PFSK-1 (cell line): ENCODE measurements around the gene NAA38.

ENCODE experiments used
- FOXP2 ChIP-seq: optimal IDR thresholded peaks from 2 replicates; pipeline ENCODE3; 2011; ENCODE audit warnings: borderline replicate concordance, control low read depth, inconsistent platforms; ENCODE audit not compliant: insufficient read depth; ENCODE audit errors: extremely low read length, extremely low read depth
- POLR2AphosphoS5 ChIP-seq: IDR thresholded peaks from 2 replicates; pipeline ENCODE4 v1.6.1; 2012; ENCODE audit warnings: low read depth, mild to moderate bottlenecking, control low read depth, low read length, moderate library complexity
- REST ChIP-seq, 2 experiments: IDR thresholded peaks; 2 replicates each; pipeline versions ENCODE4 v1.6.1 to v1.8.0; 2011 to 2012; ENCODE audit warnings: low read depth in 2 of 2, low read length in 2 of 2, control low read depth in 1 of 2, inconsistent platforms in 1 of 2, mild to moderate bottlenecking in 1 of 2, moderate library complexity in 1 of 2; ENCODE audit not compliant: insufficient read depth in 1 of 2
- SIN3A ChIP-seq: IDR thresholded peaks from 2 replicates; pipeline ENCODE4 v1.6.1; 2012; ENCODE audit warnings: mild to moderate bottlenecking, low read length, moderate library complexity, borderline replicate concordance; ENCODE audit not compliant: insufficient read depth
- TAF1 ChIP-seq: IDR thresholded peaks from 2 replicates; pipeline ENCODE4 v1.6.1; 2012; ENCODE audit warnings: low read length, control low read depth, borderline replicate concordance; ENCODE audit not compliant: insufficient read depth

Gene NAA38

DNA sequence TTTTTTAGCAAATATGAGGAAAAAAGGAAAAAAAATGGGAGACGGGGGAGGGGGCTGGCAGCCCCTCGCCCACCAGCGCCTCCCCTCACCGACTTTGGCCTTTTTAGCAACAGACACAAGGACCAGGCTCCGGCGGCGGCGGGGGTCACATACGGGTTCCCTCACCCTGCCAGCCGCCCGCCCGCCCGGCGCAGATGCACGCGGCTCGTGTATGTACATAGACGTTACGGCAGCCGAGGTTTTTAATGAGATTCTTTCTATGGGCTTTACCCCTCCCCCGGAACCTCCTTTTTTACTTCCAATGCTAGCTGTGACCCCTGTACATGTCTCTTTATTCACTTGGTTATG lies 3.7 kb downstream of the NAA38 start:
- TF ChIP-seq POLR2AphosphoS5 (no peak), SIN3A (no peak)

DNA sequence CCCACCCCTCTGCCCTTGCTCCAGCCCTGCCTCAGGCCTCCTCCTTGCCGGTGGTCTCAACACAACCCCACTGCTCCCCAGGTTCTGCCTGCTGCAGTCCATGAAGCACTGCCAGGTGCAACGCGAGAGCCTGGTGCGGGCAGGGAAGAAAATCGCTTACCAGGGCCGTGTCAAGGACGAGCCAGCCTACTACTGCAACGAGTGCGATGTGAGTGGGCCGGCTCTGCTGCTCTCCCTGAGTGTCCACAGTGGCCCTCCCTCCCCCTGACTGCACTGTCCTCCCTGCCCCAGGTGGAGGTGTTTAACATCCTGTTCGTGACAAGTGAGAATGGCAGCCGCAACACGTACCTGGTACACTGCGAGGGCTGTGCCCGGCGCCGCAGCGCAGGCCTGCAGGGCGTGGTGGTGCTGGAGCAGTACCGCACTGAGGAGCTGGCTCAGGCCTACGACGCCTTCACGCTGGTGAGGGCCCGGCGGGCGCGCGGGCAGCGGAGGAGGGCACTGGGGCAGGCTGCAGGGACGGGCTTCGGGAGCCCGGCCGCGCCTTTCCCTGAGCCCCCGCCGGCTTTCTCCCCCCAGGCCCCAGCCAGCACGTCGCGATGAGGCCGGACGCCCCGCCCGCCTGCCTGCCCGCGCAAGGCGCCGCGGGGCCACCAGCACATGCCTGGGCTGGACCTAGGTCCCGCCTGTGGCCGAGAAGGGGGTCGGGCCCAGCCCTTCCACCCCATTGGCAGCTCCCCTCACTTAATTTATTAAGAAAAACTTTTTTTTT lies 4.3 kb downstream of the NAA38 start:
- TF ChIP-seq POLR2AphosphoS5 (no peak), REST (IDR thresholded peaks at IDR 0.05; ENCODE audit: insufficient read depth in 1 of 2, low read depth in 2 of 2, low read length in 2 of 2) (no peak), SIN3A (no peak), FOXP2 (no peak), TAF1 (no peak)

GRCh38 chr17:7852262-7852670 lies 5.1 kb downstream of the NAA38 start:
- TF ChIP-seq POLR2AphosphoS5 = no peak
- TF ChIP-seq REST (IDR thresholded peaks at IDR 0.05; ENCODE audit: insufficient read depth in 1 of 2, low read depth in 2 of 2, low read length in 2 of 2) = no peak
- no peak for TF ChIP-seq SIN3A
- no peak for TF ChIP-seq FOXP2
- no peak for TF ChIP-seq TAF1

- TF ChIP-seq REST (IDR thresholded peaks at IDR 0.05; ENCODE audit: insufficient read depth in 1 of 2, low read depth in 2 of 2, low read length in 2 of 2) (no peak), FOXP2 (no peak), TAF1 (no peak), SIN3A (no peak; the same call in 1 of the 2 replicates), POLR2AphosphoS5 (peak; percentile 75)
Measured at GRCh38 chr17:7851438-7852261, 5.7 kb downstream of the NAA38 start.

- TF ChIP-seq FOXP2 (no peak), TAF1 (no peak), SIN3A (no peak), POLR2AphosphoS5 (no peak), REST (IDR thresholded peaks at IDR 0.05; ENCODE audit: insufficient read depth in 1 of 2, low read depth in 2 of 2, low read length in 2 of 2) (no peak)
Measured at GRCh38 chr17:7850701-7851437, 6.5 kb downstream of the NAA38 start.
